Right atrium auricular region (tissue), 2 donors: ENCODE measurements around the gene SPHKAP. TPM values are rescaled to one million over a fixed set of nuclear protein-coding genes. Genes with fewer than 3 reads are reported as not detected.

Experiments
- DNase-seq: peaks from one replicate; pipeline ENCODE4 v3.0.0-alpha.2; 2019; ENCODE audit warnings: low spot score
- H3K27ac ChIP-seq, 2 donors: fragments of 200-600 bp; sonication (generic); 1 replicate in 1 of 2; 2 replicates in 1 of 2; pipeline ENCODE4 v1.5.1; 2016 to 2019
- H3K27me3 ChIP-seq, 2 donors: fragments of 200-600 bp; sonication (generic); one replicate each; pipeline versions ENCODE4 v1.5.1 to v1.6.0; 2017 to 2019
- H3K36me3 ChIP-seq: fragments of 200-600 bp; sonication (generic); one replicate; pipeline ENCODE4 v1.5.1; 2016
- H3K4me1 ChIP-seq, 2 donors: fragments of 200-600 bp; sonication (generic); one replicate each; pipeline versions ENCODE4 v1.5.1 to v1.6.0; 2017 to 2019
- H3K4me3 ChIP-seq, 2 donors: fragments of 200-600 bp; sonication (generic); 1 replicate in 1 of 2; 2 replicates in 1 of 2; pipeline ENCODE4 v1.5.1; 2017 to 2019; ENCODE audit warnings: mild to moderate bottlenecking in 1 of 2, moderate library complexity in 1 of 2
- H3K9me3 ChIP-seq, 2 donors: fragments of 200-600 bp; sonication (generic); one replicate each; pipeline ENCODE4 v1.5.1; 2019
- CTCF ChIP-seq, 2 donors: fragments of 200-600 bp; sonication (generic); IDR thresholded peaks; one replicate each; pipeline ENCODE4 v1.5.1; 2019; ENCODE audit warnings: antibody characterized with exemption in 2 of 2
- total RNA-seq, 2 donors: library from RNA; depleted of rRNA; stranded (reverse); fragments of >200 nt; gene quantifications; one replicate each; pipeline ENCODE4 v1.1.0, GENCODE V29; 2016

SPHKAP gene
- total RNA-seq, 2 donors from 2014 or later, result 23.5 to 75.5 TPM

- Histone ChIP-seq H3K4me1 (peaks cover 0 to 4% of the 10 kb centered on the region in 2 donors), H3K27me3 (no peaks in the 10 kb centered on the region), H3K9me3 (no peaks in the 10 kb centered on the region), H3K4me3 (no peak overlapping the region), H3K36me3 (no peaks in the 10 kb centered on the region), H3K27ac (no peak overlapping the region)
- peak; percentile 41 to 67 for TF ChIP-seq CTCF (IDR thresholded peaks at IDR 0.05)
- no peak for DNase-seq
Measured at GRCh38 chr2:228048838-228049490, 132.5 kb downstream of the SPHKAP start.

DNA sequence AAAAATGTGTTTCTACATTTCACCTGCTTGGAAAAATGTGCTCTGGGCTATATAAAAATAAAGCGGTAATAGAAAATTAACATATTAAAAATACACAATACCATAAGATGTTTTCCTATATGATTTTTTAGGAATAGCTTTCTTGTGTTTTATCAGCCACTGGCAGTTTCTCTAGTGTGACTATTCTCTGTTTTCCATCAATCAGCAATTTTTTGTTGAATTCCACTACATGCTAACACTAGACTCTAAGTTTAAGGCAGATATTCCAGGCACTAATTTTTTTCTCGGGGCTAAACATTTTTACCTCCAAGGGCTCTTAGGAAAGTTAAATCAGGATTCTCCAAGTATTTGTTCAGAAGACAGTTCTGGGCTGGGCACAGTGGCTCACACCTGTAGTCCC lies 140.5 kb downstream of the SPHKAP start:
- Histone ChIP-seq H3K27me3 (no peaks in the 10 kb centered on the region), H3K36me3 (no peaks in the 10 kb centered on the region), H3K9me3 (no peaks in the 10 kb centered on the region), H3K27ac (no peak overlapping the region), H3K4me1 (no peaks in the 10 kb centered on the region), H3K4me3 (no peak overlapping the region)
- no peak for TF ChIP-seq CTCF (IDR thresholded peaks at IDR 0.05)
- DNase-seq, result no peak

DNA sequence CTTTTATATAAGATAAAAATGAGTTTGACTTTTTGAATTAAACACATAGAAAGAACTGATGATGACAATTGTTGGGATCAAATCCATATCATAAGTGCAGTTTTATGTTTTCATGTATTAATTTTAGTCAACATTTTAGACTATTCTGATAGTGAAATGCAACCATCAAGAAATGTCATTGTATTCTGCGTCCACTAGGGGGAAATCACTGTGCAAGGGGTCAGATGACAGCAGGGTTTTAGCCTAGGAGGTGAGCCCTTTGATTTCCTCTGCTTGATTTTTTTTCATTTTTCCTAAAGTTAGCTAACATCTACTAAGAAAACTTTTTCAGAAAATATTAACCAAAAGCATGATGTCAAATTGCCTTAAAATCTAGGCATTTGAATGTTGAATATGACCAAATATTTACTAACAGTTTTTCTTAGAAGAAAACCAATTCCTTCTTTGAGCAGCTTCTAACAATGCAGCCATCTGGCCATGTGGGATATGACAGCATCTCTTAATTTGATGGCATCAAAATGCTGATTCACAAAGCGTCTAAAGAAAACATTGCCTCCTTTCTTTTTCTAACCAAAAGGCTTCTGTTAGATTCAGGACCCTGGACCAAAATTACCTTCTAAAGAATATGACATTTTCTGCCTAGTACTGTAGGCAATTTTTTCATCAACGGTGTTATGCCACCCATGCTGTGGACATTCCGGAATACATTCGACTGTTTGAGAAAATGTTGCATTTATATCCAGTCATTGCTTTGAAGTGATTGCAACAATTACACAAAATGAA lies 141.5 kb downstream of the SPHKAP start:
- no peak for DNase-seq
- no peaks in the 10 kb centered on the region for H3K27me3 ChIP-seq
- H3K4me3 ChIP-seq, result no peak overlapping the region

GRCh38 chr2:228038967-228039366 lies 142.5 kb downstream of the SPHKAP start:
- Histone ChIP-seq H3K9me3 (no peaks in the 10 kb centered on the region), H3K4me3 (no peak overlapping the region), H3K36me3 (no peaks in the 10 kb centered on the region), H3K4me1 (no peaks in the 10 kb centered on the region), H3K27me3 (no peaks in the 10 kb centered on the region), H3K27ac (no peak overlapping the region)
- no peak for TF ChIP-seq CTCF (IDR thresholded peaks at IDR 0.05)
- DNase-seq, result no peak

More for the DNA sequence above, 141.5 kb downstream of the SPHKAP start:
- Histone ChIP-seq H3K4me1 (no peaks in the 10 kb centered on the region), H3K27ac (no peak overlapping the region), H3K9me3 (no peaks in the 10 kb centered on the region), H3K36me3 (no peaks in the 10 kb centered on the region)
- peak; percentile 25 to 63 for TF ChIP-seq CTCF (IDR thresholded peaks at IDR 0.05)

DNA sequence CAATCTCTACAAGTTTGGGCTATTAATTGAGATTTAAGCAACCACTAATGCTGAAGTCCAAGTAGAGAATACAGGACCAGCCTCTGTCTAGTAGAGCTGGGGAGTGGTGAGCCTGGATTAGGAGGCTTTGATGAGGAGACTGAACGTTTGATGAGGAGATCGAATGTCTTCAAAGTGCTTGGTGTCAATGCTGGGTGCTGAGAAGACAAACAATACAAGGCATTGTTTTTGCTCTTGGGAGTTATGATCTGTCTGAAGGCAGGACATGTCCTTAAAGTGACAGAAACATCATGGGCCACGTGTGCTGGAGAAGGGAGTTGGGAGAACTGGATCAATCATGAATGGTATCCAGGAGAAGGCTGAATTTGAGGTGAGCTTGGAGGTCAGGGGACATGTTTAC lies 143.6 kb downstream of the SPHKAP start:
- Histone ChIP-seq H3K4me3 (no peak overlapping the region), H3K36me3 (no peaks in the 10 kb centered on the region), H3K27me3 (no peaks in the 10 kb centered on the region), H3K4me1 (no peaks in the 10 kb centered on the region), H3K9me3 (no peaks in the 10 kb centered on the region), H3K27ac (no peak overlapping the region)
- no peak for DNase-seq
- TF ChIP-seq CTCF (IDR thresholded peaks at IDR 0.05), result no peak
